Measurements from ENCODE around the gene HIRIP3.

The HIRIP3 gene

GRCh38 chr16:30003670-30004423, 8.4 kb upstream of the HIRIP3 start:
- no peak for DNase-seq (ENCODE audit: low read depth)
- H3K4me3 ChIP-seq (ENCODE audit: low read depth, low read length) = no peak overlapping the region
- no peak for TF ChIP-seq CTCF (conservative IDR thresholded peaks at IDR 0.05; ENCODE audit: low read depth, low read length)

GRCh38 chr16:30002614-30003346, 7.4 kb upstream of the HIRIP3 start:
- H3K4me3 ChIP-seq (ENCODE audit: low read depth, low read length) = no peak overlapping the region
- DNase-seq (ENCODE audit: low read depth) = no peak
- no peak for TF ChIP-seq CTCF (conservative IDR thresholded peaks at IDR 0.05; ENCODE audit: low read depth, low read length)

- H3K4me3 ChIP-seq (ENCODE audit: low read depth, low read length) = no peak overlapping the region
- no peak for DNase-seq (ENCODE audit: low read depth)
- peak; percentile 21 for TF ChIP-seq CTCF (conservative IDR thresholded peaks at IDR 0.05; ENCODE audit: low read depth, low read length)
These were observed 5.6 kb upstream of the HIRIP3 start for GRCh38 chr16:30000735-30001631.

- H3K4me3 ChIP-seq (ENCODE audit: low read depth, low read length) = no peak overlapping the region
- no peak for DNase-seq (ENCODE audit: low read depth)
- no peak for TF ChIP-seq CTCF (conservative IDR thresholded peaks at IDR 0.05; ENCODE audit: low read depth, low read length)
These were observed 4.2 kb upstream of the HIRIP3 start for GRCh38 chr16:29999605-30000004.

GRCh38 chr16:29996766-29997250, 1.4 kb upstream of the HIRIP3 start:
- TF ChIP-seq CTCF (conservative IDR thresholded peaks at IDR 0.05; ENCODE audit: low read depth, low read length) = no peak
- H3K4me3 ChIP-seq (ENCODE audit: low read depth, low read length) = peak overlapping the region; percentile 87

GRCh38 chr16:29995911-29996765, 721 bp upstream of the HIRIP3 start, which contains the start of gene INO80E:
INO80E (plus strand) TSS chr16:29996241; CDS start chr16:29996311, 70 bp downstream.
- TF ChIP-seq CTCF (conservative IDR thresholded peaks at IDR 0.05; ENCODE audit: low read depth, low read length) = no peak
- peak; percentile 92 for DNase-seq (ENCODE audit: low read depth)
- H3K4me3 ChIP-seq (ENCODE audit: low read depth, low read length) = peak within 1 kb of the TSS; percentile 87

More at GRCh38 chr16:29996766-29997250, 1.4 kb upstream of the HIRIP3 start:
- no peak for DNase-seq (ENCODE audit: low read depth)

Measured in choroid plexus epithelial cell (primary cell).